Measurements from ENCODE around the gene ADAMTS17.

ADAMTS17 gene

GRCh38 chr15:100131321-100132224, 210.2 kb downstream of the ADAMTS17 start:
- Histone ChIP-seq H3K4me3 (ENCODE audit: low read length) (no peak overlapping the region), H3K79me2 (ENCODE audit: control insufficient read depth, low read length) (no peaks in the 10 kb centered on the region), H3K36me3 (ENCODE audit: control insufficient read depth, low read length) (no peaks in the 10 kb centered on the region), H3K9me3 (ENCODE audit: control insufficient read depth, insufficient read depth, low read length) (no peaks in the 10 kb centered on the region), H3F3A (ENCODE audit: control insufficient read depth, insufficient read depth) (no peaks in the 10 kb centered on the region), H4K20me1 (ENCODE audit: control insufficient read depth, insufficient read depth, low read depth, low read length) (no peaks in the 10 kb centered on the region), H3K4me1 (ENCODE audit: control insufficient read depth, low read length) (no peaks in the 10 kb centered on the region), H3K27me3 (ENCODE audit: control insufficient read depth, low read length) (no peaks in the 10 kb centered on the region), H3K27ac (ENCODE audit: low read depth, low read length) (no peak overlapping the region), H3K9me2 (replicated peaks; ENCODE audit: control insufficient read depth, low read length) (no peaks in the 10 kb centered on the region), H3K4me2 (ENCODE audit: low read length) (no peak overlapping the region)
- TF ChIP-seq, protein P1, sequence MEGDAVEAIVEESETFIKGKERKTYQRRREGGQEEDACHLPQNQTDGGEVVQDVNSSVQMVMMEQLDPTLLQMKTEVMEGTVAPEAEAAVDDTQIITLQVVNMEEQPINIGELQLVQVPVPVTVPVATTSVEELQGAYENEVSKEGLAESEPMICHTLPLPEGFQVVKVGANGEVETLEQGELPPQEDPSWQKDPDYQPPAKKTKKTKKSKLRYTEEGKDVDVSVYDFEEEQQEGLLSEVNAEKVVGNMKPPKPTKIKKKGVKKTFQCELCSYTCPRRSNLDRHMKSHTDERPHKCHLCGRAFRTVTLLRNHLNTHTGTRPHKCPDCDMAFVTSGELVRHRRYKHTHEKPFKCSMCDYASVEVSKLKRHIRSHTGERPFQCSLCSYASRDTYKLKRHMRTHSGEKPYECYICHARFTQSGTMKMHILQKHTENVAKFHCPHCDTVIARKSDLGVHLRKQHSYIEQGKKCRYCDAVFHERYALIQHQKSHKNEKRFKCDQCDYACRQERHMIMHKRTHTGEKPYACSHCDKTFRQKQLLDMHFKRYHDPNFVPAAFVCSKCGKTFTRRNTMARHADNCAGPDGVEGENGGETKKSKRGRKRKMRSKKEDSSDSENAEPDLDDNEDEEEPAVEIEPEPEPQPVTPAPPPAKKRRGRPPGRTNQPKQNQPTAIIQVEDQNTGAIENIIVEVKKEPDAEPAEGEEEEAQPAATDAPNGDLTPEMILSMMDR (IDR thresholded peaks at IDR 0.05; ENCODE audit: low read depth, low read length, poor library complexity, severe bottlenecking) = no peak

DNA sequence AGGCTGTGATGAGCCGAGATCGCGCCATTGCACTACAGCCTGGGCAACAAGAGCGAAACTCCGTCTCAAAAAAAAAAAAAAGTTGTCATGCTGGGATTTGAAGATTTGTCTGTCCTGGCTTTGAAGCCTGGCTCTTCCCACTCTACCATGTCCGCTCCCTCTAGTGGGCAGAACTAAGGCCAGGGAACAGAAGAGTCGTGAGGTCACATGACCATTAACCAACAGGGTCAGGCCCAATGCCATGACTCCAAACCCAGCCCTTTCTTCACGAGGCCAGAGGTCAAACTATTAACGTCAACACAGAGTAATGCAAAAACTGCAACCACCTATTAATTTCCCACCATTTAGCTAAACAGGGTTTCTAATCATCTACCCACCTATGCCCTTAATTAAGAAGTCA, 212.1 kb downstream of the ADAMTS17 start:
- H4K20me1 ChIP-seq (ENCODE audit: control insufficient read depth, insufficient read depth, low read depth, low read length) = no peaks in the 10 kb centered on the region
- H3K4me3 ChIP-seq (ENCODE audit: low read length) = no peak overlapping the region
- no peaks in the 10 kb centered on the region for H3K27me3 ChIP-seq (ENCODE audit: control insufficient read depth, low read length)
- no peak overlapping the region for H3K27ac ChIP-seq (ENCODE audit: low read depth, low read length)
- H3K4me2 ChIP-seq (ENCODE audit: low read length) = no peak overlapping the region
- H3K4me1 ChIP-seq (ENCODE audit: control insufficient read depth, low read length) = no peaks in the 10 kb centered on the region
- H3K9me2 ChIP-seq (replicated peaks; ENCODE audit: control insufficient read depth, low read length) = no peaks in the 10 kb centered on the region
- H3K79me2 ChIP-seq (ENCODE audit: control insufficient read depth, low read length) = no peaks in the 10 kb centered on the region
- TF ChIP-seq EZH2phosphoT487 (IDR thresholded peaks at IDR 0.05; ENCODE audit: borderline replicate concordance, low read length) = no peak
- TF ChIP-seq, protein P1 (IDR thresholded peaks at IDR 0.05; ENCODE audit: low read depth, low read length, poor library complexity, severe bottlenecking) = no peak
- H3K36me3 ChIP-seq (ENCODE audit: control insufficient read depth, low read length) = no peaks in the 10 kb centered on the region
- H3K9me3 ChIP-seq (ENCODE audit: control insufficient read depth, insufficient read depth, low read length) = no peaks in the 10 kb centered on the region
- H3F3A ChIP-seq (ENCODE audit: control insufficient read depth, insufficient read depth) = no peaks in the 10 kb centered on the region

GRCh38 chr15:100125401-100126191, 216.2 kb downstream of the ADAMTS17 start:
- H4K20me1 ChIP-seq (ENCODE audit: control insufficient read depth, insufficient read depth, low read depth, low read length) = no peaks in the 10 kb centered on the region
- H3K27ac ChIP-seq (ENCODE audit: low read depth, low read length) = no peak overlapping the region
- TF ChIP-seq, protein P1 (IDR thresholded peaks at IDR 0.05; ENCODE audit: low read depth, low read length, poor library complexity, severe bottlenecking) = no peak
- no peak for TF ChIP-seq EZH2phosphoT487 (IDR thresholded peaks at IDR 0.05; ENCODE audit: borderline replicate concordance, low read length)
- no peaks in the 10 kb centered on the region for H3K9me3 ChIP-seq (ENCODE audit: control insufficient read depth, insufficient read depth, low read length)
- no peak overlapping the region for H3K4me2 ChIP-seq (ENCODE audit: low read length)
- H3K9me2 ChIP-seq (replicated peaks; ENCODE audit: control insufficient read depth, low read length) = no peaks in the 10 kb centered on the region
- H3K4me1 ChIP-seq (ENCODE audit: control insufficient read depth, low read length) = no peaks in the 10 kb centered on the region
- no peaks in the 10 kb centered on the region for H3K79me2 ChIP-seq (ENCODE audit: control insufficient read depth, low read length)
- H3K36me3 ChIP-seq (ENCODE audit: control insufficient read depth, low read length) = no peaks in the 10 kb centered on the region
- H3F3A ChIP-seq (ENCODE audit: control insufficient read depth, insufficient read depth) = no peaks in the 10 kb centered on the region
- no peak overlapping the region for H3K4me3 ChIP-seq (ENCODE audit: low read length)
- H3K27me3 ChIP-seq (ENCODE audit: control insufficient read depth, low read length) = no peaks in the 10 kb centered on the region

All from DOHH2 (cell line).